Smooth muscle cell (in vitro differentiated cells): Measurements from ENCODE around the gene TXNDC12. TPM values are rescaled to one million over a fixed set of nuclear protein-coding genes. Genes with fewer than 3 reads are reported as not detected.

Experiments used
- DNase-seq: peaks from one replicate; lab custom pipeline; 2025; ENCODE audit not compliant: unreplicated experiment; lab: John Stamatoyannopoulos, UW
- H2AFZ ChIP-seq: fragments of 200-600 bp; sonication (generic); 2 replicates; pipeline ENCODE4 v1.6.0; 2016; ENCODE audit warnings: antibody characterized with exemption, low read depth, mild to moderate bottlenecking
- H3F3A ChIP-seq: fragments of 200-600 bp; sonication (generic); 2 replicates; pipeline ENCODE4 v1.6.0; 2017; ENCODE audit warnings: antibody characterized with exemption, low read depth
- H3K27ac ChIP-seq: fragments of 200-600 bp; sonication (generic); 2 replicates; pipeline ENCODE4 v1.5.1; 2016; ENCODE audit warnings: low read depth, mild to moderate bottlenecking
- H3K27me3 ChIP-seq: fragments of 200-600 bp; sonication (generic); 2 replicates; pipeline ENCODE4 v1.6.1; 2016; ENCODE audit warnings: low read depth, mild to moderate bottlenecking
- H3K36me3 ChIP-seq: fragments of 200-600 bp; sonication (generic); 2 replicates; pipeline ENCODE4 v1.5.1; 2016; ENCODE audit warnings: low read depth
- H3K4me1 ChIP-seq: fragments of 200-600 bp; sonication (generic); 2 replicates; pipeline ENCODE4 v1.5.1; 2016; ENCODE audit warnings: low read depth
- H3K4me2 ChIP-seq: fragments of 200-600 bp; sonication (generic); 2 replicates; pipeline ENCODE4 v1.6.0; 2016; ENCODE audit warnings: mild to moderate bottlenecking
- H3K4me3 ChIP-seq: fragments of 200-600 bp; sonication (generic); 2 replicates; pipeline ENCODE4 v1.5.1; 2016; ENCODE audit warnings: mild to moderate bottlenecking
- H3K79me2 ChIP-seq: fragments of 200-600 bp; sonication (generic); 2 replicates; pipeline ENCODE4 v1.6.0; 2016; ENCODE audit warnings: low read depth, mild to moderate bottlenecking
- H3K9ac ChIP-seq: fragments of 200-600 bp; sonication (generic); 2 replicates; pipeline ENCODE4 v1.6.0; 2016; ENCODE audit warnings: low read depth
- H3K9me3 ChIP-seq: fragments of 200-600 bp; sonication (generic); replicated peaks from 2 replicates; pipeline ENCODE4 v1.5.1; 2016; ENCODE audit warnings: low read depth
- H4K20me1 ChIP-seq: fragments of 200-600 bp; sonication (generic); 2 replicates; pipeline ENCODE4 v1.6.0; 2016; ENCODE audit warnings: low read depth
- WGBS: methylation state at CpG from one replicate; pipeline ENCODE4 v1.1.7; 2016; ENCODE audit warnings: low lambda C conversion rate; 5-methylcytosine and 5-hydroxymethylcytosine counted together
- polyA plus RNA-seq: library from polyadenylated mRNA; unstranded; fragments of >200 nt; fragmentation: Nextera tagmentation; extraction: Ambion mirVana; gene quantifications from 2 replicates; pipeline ENCODE4 v1.2.1, GENCODE V29; 2016
- total RNA-seq: library from RNA; depleted of rRNA; stranded (reverse); fragments of >200 nt; gene quantifications from 2 replicates; pipeline ENCODE4 v1.2.3, GENCODE V29; 2014
- TF ChIP-seq, protein P1 (sequence below): fragments of 200-600 bp; sonication (generic); IDR thresholded peaks from 2 replicates; pipeline ENCODE4 v1.5.1; 2017; ENCODE audit warnings: borderline replicate concordance, mild to moderate bottlenecking, antibody characterized with exemption; ENCODE audit not compliant: insufficient read depth, poor library complexity, severe bottlenecking

TXNDC12 gene
- total and polyA plus RNA-seq, 2 experiments from 2014 or later = 60.2 to 73.0 TPM

GRCh38 chr1:51986718-51987117 is 68.3 kb downstream of the TXNDC12 start:
- DNase-seq = no peak
- Histone ChIP-seq H3K9ac (no peak overlapping the region), H3K36me3 (no peaks in the 10 kb centered on the region), H2AFZ (no peak overlapping the region), H3K4me1 (peaks cover 3% of the 10 kb centered on the region), H3K4me2 (no peak overlapping the region), H3K4me3 (no peak overlapping the region), H3K27ac (no peak overlapping the region), H4K20me1 (no peaks in the 10 kb centered on the region), H3K79me2 (no peaks in the 10 kb centered on the region), H3K27me3 (peaks cover 20% of the 10 kb centered on the region), H3F3A (no peaks in the 10 kb centered on the region), H3K9me3 (no peaks in the 10 kb centered on the region)
- 79% methylated on average over 4 of the region's 4 CpGs for WGBS
- TF ChIP-seq, protein P1, sequence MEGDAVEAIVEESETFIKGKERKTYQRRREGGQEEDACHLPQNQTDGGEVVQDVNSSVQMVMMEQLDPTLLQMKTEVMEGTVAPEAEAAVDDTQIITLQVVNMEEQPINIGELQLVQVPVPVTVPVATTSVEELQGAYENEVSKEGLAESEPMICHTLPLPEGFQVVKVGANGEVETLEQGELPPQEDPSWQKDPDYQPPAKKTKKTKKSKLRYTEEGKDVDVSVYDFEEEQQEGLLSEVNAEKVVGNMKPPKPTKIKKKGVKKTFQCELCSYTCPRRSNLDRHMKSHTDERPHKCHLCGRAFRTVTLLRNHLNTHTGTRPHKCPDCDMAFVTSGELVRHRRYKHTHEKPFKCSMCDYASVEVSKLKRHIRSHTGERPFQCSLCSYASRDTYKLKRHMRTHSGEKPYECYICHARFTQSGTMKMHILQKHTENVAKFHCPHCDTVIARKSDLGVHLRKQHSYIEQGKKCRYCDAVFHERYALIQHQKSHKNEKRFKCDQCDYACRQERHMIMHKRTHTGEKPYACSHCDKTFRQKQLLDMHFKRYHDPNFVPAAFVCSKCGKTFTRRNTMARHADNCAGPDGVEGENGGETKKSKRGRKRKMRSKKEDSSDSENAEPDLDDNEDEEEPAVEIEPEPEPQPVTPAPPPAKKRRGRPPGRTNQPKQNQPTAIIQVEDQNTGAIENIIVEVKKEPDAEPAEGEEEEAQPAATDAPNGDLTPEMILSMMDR = no peak

- WGBS = 92% methylated on average over 3 of the region's 3 CpGs
- no peak overlapping the region for H2AFZ ChIP-seq
- H3K9me3 ChIP-seq = no peaks in the 10 kb centered on the region
- no peaks in the 10 kb centered on the region for H3K79me2 ChIP-seq
- H3K27me3 ChIP-seq = no peaks in the 10 kb centered on the region
- DNase-seq = no peak
- no peaks in the 10 kb centered on the region for H3K36me3 ChIP-seq
- TF ChIP-seq, protein P1 = no peak
- H3K4me1 ChIP-seq = no peaks in the 10 kb centered on the region
- no peaks in the 10 kb centered on the region for H3F3A ChIP-seq
- H3K27ac ChIP-seq = no peak overlapping the region
- H3K9ac ChIP-seq = no peak overlapping the region
- H4K20me1 ChIP-seq = no peaks in the 10 kb centered on the region
- H3K4me2 ChIP-seq = no peak overlapping the region
- no peak overlapping the region for H3K4me3 ChIP-seq
Observed at GRCh38 chr1:51982161-51982560, 72.8 kb downstream of the TXNDC12 start.

- Histone ChIP-seq H3F3A (no peaks in the 10 kb centered on the region), H3K4me1 (no peaks in the 10 kb centered on the region), H4K20me1 (no peaks in the 10 kb centered on the region), H3K9me3 (no peaks in the 10 kb centered on the region), H3K79me2 (no peaks in the 10 kb centered on the region), H3K4me2 (no peak overlapping the region), H3K36me3 (no peaks in the 10 kb centered on the region), H3K4me3 (no peak overlapping the region), H3K27me3 (no peaks in the 10 kb centered on the region), H3K9ac (no peak overlapping the region), H3K27ac (no peak overlapping the region), H2AFZ (no peak overlapping the region)
- WGBS = 92% methylated on average over 1 of the region's 1 CpG
- TF ChIP-seq, protein P1 = no peak
- DNase-seq = no peak
Observed at GRCh38 chr1:51981555-51981954, 73.4 kb downstream of the TXNDC12 start.

GRCh38 chr1:51978099-51978498 is 76.9 kb downstream of the TXNDC12 start:
- Histone ChIP-seq H3K4me1 (no peaks in the 10 kb centered on the region), H3F3A (no peaks in the 10 kb centered on the region), H3K36me3 (no peaks in the 10 kb centered on the region), H2AFZ (no peak overlapping the region), H3K4me2 (no peak overlapping the region), H4K20me1 (no peaks in the 10 kb centered on the region), H3K9ac (no peak overlapping the region), H3K4me3 (no peak overlapping the region), H3K27me3 (no peaks in the 10 kb centered on the region), H3K9me3 (no peaks in the 10 kb centered on the region), H3K27ac (no peak overlapping the region), H3K79me2 (no peaks in the 10 kb centered on the region)
- DNase-seq = no peak
- TF ChIP-seq, protein P1 = no peak
